ENCODE data around the gene TBC1D24. TPM values are rescaled to one million over a fixed set of nuclear protein-coding genes. Genes with fewer than 3 reads are reported as not detected.

TBC1D24 gene
- total and polyA plus RNA-seq, 2 donors (not counting 1 experiment from before 2014, with no cell fraction given) = 7.1 to 9.4 TPM

- no peak overlapping the region for H3K4me3 ChIP-seq (ENCODE audit: control extremely low read depth in 1 of 5, extremely low read depth in 1 of 5, insufficient read depth in 1 of 5, low read depth in 2 of 5, low read length in 4 of 5)
- no peak overlapping the region for H3K4me2 ChIP-seq (replicated peaks; ENCODE audit: low read depth, low read length, poor library complexity, severe bottlenecking)
- no peak overlapping the region for H3K9ac ChIP-seq (ENCODE audit: low read length)
- ATAC-seq (ENCODE audit: low read depth) (no peak), DNase-seq (no peak)
- H3K27me3 Mint-ChIP-seq = no peaks in the 10 kb centered on the region
- H3K36me3 ChIP-seq (replicated peaks in 1 of 2; ENCODE audit: control extremely low read depth in 1 of 2, control insufficient read depth in 1 of 2, extremely low read depth in 1 of 2, insufficient read depth in 2 of 2, low read length in 1 of 2) = peaks cover 0 to 12% of the 10 kb centered on the region in 2 experiments
- no peaks in the 10 kb centered on the region for H3K79me2 ChIP-seq (ENCODE audit: control insufficient read depth, insufficient read depth, low read length)
- no peak overlapping the region for H2AFZ ChIP-seq (ENCODE audit: insufficient read depth, low read depth, low read length, poor library complexity, severe bottlenecking)
- no peaks in the 10 kb centered on the region for H4K20me1 ChIP-seq (ENCODE audit: control insufficient read depth, insufficient read depth, low read length, poor library complexity, severe bottlenecking)
- no peak overlapping the region for H3K4me3 Mint-ChIP-seq
- H3K27me3 ChIP-seq (replicated peaks in 1 of 4; ENCODE audit: control extremely low read depth in 1 of 4, control insufficient read depth in 3 of 4, insufficient read depth in 4 of 4, low read length in 3 of 4) = no peaks in the 10 kb centered on the region
- H3K9me3 Mint-ChIP-seq (ENCODE audit: insufficient read depth) = no peaks in the 10 kb centered on the region
- WGBS (ENCODE audit: insufficient coverage) = 97% methylated on average over 21 of the region's 21 CpGs
- no peak for TF ChIP-seq EZH2 (IDR thresholded peaks at IDR 0.05; ENCODE audit: borderline replicate concordance, insufficient read depth, low read depth, low read length, poor library complexity, severe bottlenecking)
- no peak for TF ChIP-seq CTCF (IDR thresholded peaks at IDR 0.05)
- ChIA-PET CTCF (no interaction called here), POLR2A (no interaction called here)
- peaks cover 10 to 16% of the 10 kb centered on the region in 2 donors for H3K4me1 ChIP-seq (ENCODE audit: control insufficient read depth in 2 of 2, insufficient read depth in 2 of 2, low read length in 2 of 2)
- intact Hi-C loops (cut with micrococcal nuclease) = no loop called here
- H3K27ac Mint-ChIP-seq = peak overlapping the region; percentile 61
- no peak overlapping the region for H3K27ac ChIP-seq (ENCODE audit: low read length in 2 of 2)
- peaks cover 6% of the 10 kb centered on the region for H3K4me1 Mint-ChIP-seq
- peaks cover 0 to 2% (median 0%) of the 10 kb centered on the region in 3 donors for H3K9me3 ChIP-seq (ENCODE audit: control extremely low read depth in 1 of 3, control insufficient read depth in 2 of 3, insufficient read depth in 1 of 3, low read length in 2 of 3)
These were observed 18.3 kb upstream of the TBC1D24 start for GRCh38 chr16:2456551-2457153.

- peaks cover 0 to 12% of the 10 kb centered on the region in 2 experiments for H3K36me3 ChIP-seq (replicated peaks in 1 of 2; ENCODE audit: control extremely low read depth in 1 of 2, control insufficient read depth in 1 of 2, extremely low read depth in 1 of 2, insufficient read depth in 2 of 2, low read length in 1 of 2)
- no peak overlapping the region for H3K27ac ChIP-seq (ENCODE audit: low read length in 2 of 2)
- intact Hi-C loops (cut with micrococcal nuclease) = no loop called here
- TF ChIP-seq EZH2 (IDR thresholded peaks at IDR 0.05; ENCODE audit: borderline replicate concordance, insufficient read depth, low read depth, low read length, poor library complexity, severe bottlenecking) (no peak), CTCF (IDR thresholded peaks at IDR 0.05) (no peak)
- POLR2A ChIA-PET = no interaction called here
- no peak for ATAC-seq (ENCODE audit: low read depth)
- Mint-ChIP-seq H3K9me3 (ENCODE audit: insufficient read depth) (no peaks in the 10 kb centered on the region), H3K4me3 (no peak overlapping the region), H3K27ac (no peak overlapping the region), H3K4me1 (peaks cover 6% of the 10 kb centered on the region), H3K27me3 (no peaks in the 10 kb centered on the region)
- H3K9me3 ChIP-seq (ENCODE audit: control extremely low read depth in 1 of 3, control insufficient read depth in 2 of 3, insufficient read depth in 1 of 3, low read length in 2 of 3) = peaks cover 0 to 2% (median 0%) of the 10 kb centered on the region in 3 donors
- H3K4me2 ChIP-seq (replicated peaks; ENCODE audit: low read depth, low read length, poor library complexity, severe bottlenecking) = no peak overlapping the region
- CTCF ChIA-PET = interaction anchor here (0.6 kb wide), 1 partner anchor 60 kb away, joined by 3 read pairs; no protein-coding TSS in a partner anchor
- peaks cover 10 to 16% of the 10 kb centered on the region in 2 donors for H3K4me1 ChIP-seq (ENCODE audit: control insufficient read depth in 2 of 2, insufficient read depth in 2 of 2, low read length in 2 of 2)
- DNase-seq = no peak
- no peaks in the 10 kb centered on the region for H4K20me1 ChIP-seq (ENCODE audit: control insufficient read depth, insufficient read depth, low read length, poor library complexity, severe bottlenecking)
- no peak overlapping the region for H3K4me3 ChIP-seq (ENCODE audit: control extremely low read depth in 1 of 5, extremely low read depth in 1 of 5, insufficient read depth in 1 of 5, low read depth in 2 of 5, low read length in 4 of 5)
- H3K79me2 ChIP-seq (ENCODE audit: control insufficient read depth, insufficient read depth, low read length) = no peaks in the 10 kb centered on the region
- WGBS (ENCODE audit: insufficient coverage) = 93% methylated on average over 13 of the region's 13 CpGs
- H3K27me3 ChIP-seq (replicated peaks in 1 of 4; ENCODE audit: control extremely low read depth in 1 of 4, control insufficient read depth in 3 of 4, insufficient read depth in 4 of 4, low read length in 3 of 4) = no peaks in the 10 kb centered on the region
- no peak overlapping the region for H3K9ac ChIP-seq (ENCODE audit: low read length)
- no peak overlapping the region for H2AFZ ChIP-seq (ENCODE audit: insufficient read depth, low read depth, low read length, poor library complexity, severe bottlenecking)
These were observed 17.7 kb upstream of the TBC1D24 start for GRCh38 chr16:2457267-2457666.

Data from B cell (primary cell).